ENCODE results near the gene GNL2. TPM values are rescaled to one million over a fixed set of nuclear protein-coding genes. Genes with fewer than 3 reads are reported as not detected.
A peak's percentile ranks its signal among the peaks of the same experiment; 100 is the strongest.

GNL2 gene
- total and polyA plus RNA-seq, 2 experiments from 2014 or later: 39.3 to 65.4 TPM

GRCh38 chr1:37559080-37559479 is 36.7 kb downstream of the GNL2 start:
- no peaks in the 10 kb centered on the region for H3K36me3 ChIP-seq (ENCODE audit: low read depth)
- TF ChIP-seq EZH2 (IDR thresholded peaks at IDR 0.05; ENCODE audit: insufficient read depth, poor library complexity, severe bottlenecking) (no peak), EZH2phosphoT487 (IDR thresholded peaks at IDR 0.05; ENCODE audit: insufficient read depth, low read depth) (no peak)
- in situ Hi-C loops (cut with MboI): no loop called here
- H3K4me3 ChIP-seq: no peak overlapping the region
- no peak overlapping the region for H3K9ac ChIP-seq
- no peak overlapping the region for H2AFZ ChIP-seq
- H3F3A ChIP-seq (ENCODE audit: insufficient read depth): peaks cover 25% of the 10 kb centered on the region; the same call in 1 of the 2 replicates
- no peaks in the 10 kb centered on the region for H4K20me1 ChIP-seq (ENCODE audit: insufficient read depth)
- WGBS, 2 experiments (ENCODE audit: low coverage in 1 of 2, low lambda C conversion rate in 2 of 2, missing lambda C conversion rate in 2 of 2): 82 to 88% methylated on average over 7 of the region's 7 CpGs
- H3K27me3 ChIP-seq (replicated peaks; ENCODE audit: insufficient read depth): no peaks in the 10 kb centered on the region
- H3K4me2 ChIP-seq (ENCODE audit: unreplicated experiment): no peak overlapping the region
- DNase-seq: no peak
- H3K79me2 ChIP-seq (ENCODE audit: insufficient read depth): peaks cover under 1% of the 10 kb centered on the region
- no peaks in the 10 kb centered on the region for H3K9me2 ChIP-seq (ENCODE audit: insufficient read depth)
- H3K4me1 ChIP-seq (ENCODE audit: insufficient read depth): peaks cover 8% of the 10 kb centered on the region
- H3K27ac ChIP-seq: no peak overlapping the region
- no peaks in the 10 kb centered on the region for H3K9me3 ChIP-seq (ENCODE audit: low read depth)

- Histone ChIP-seq H3K9ac (no peak overlapping the region), H3K9me3 (ENCODE audit: low read depth) (no peaks in the 10 kb centered on the region), H3K4me1 (ENCODE audit: insufficient read depth) (peaks cover 1% of the 10 kb centered on the region; the same call in 1 of the 2 replicates), H3K27me3 (replicated peaks; ENCODE audit: insufficient read depth) (no peaks in the 10 kb centered on the region), H3K4me3 (no peak overlapping the region), H3K79me2 (ENCODE audit: insufficient read depth) (peaks cover 7% of the 10 kb centered on the region), H3K9me2 (ENCODE audit: insufficient read depth) (no peaks in the 10 kb centered on the region), H4K20me1 (ENCODE audit: insufficient read depth) (no peaks in the 10 kb centered on the region), H3K4me2 (ENCODE audit: unreplicated experiment) (no peak overlapping the region), H3K36me3 (ENCODE audit: low read depth) (no peaks in the 10 kb centered on the region), H3F3A (ENCODE audit: insufficient read depth) (peaks cover 18% of the 10 kb centered on the region; the same call in 1 of the 2 replicates), H2AFZ (no peak overlapping the region), H3K27ac (no peak overlapping the region)
- no peak for DNase-seq
- 89 to 100% methylated on average over 1 of the region's 1 CpG for WGBS, 2 experiments (ENCODE audit: low coverage in 1 of 2, low lambda C conversion rate in 2 of 2, missing lambda C conversion rate in 2 of 2)
- TF ChIP-seq EZH2phosphoT487 (IDR thresholded peaks at IDR 0.05; ENCODE audit: insufficient read depth, low read depth) (no peak), EZH2 (IDR thresholded peaks at IDR 0.05; ENCODE audit: insufficient read depth, poor library complexity, severe bottlenecking) (no peak)
- in situ Hi-C loops (cut with MboI): no loop called here
Measured at GRCh38 chr1:37558411-37558810, 37.3 kb downstream of the GNL2 start.

GRCh38 chr1:37557402-37557801 is 38.3 kb downstream of the GNL2 start:
- Histone ChIP-seq H3K4me1 (ENCODE audit: insufficient read depth) (peaks cover 10% of the 10 kb centered on the region), H3K79me2 (ENCODE audit: insufficient read depth) (peaks cover 17% of the 10 kb centered on the region), H3K27me3 (replicated peaks; ENCODE audit: insufficient read depth) (no peaks in the 10 kb centered on the region), H3K9me2 (ENCODE audit: insufficient read depth) (no peaks in the 10 kb centered on the region), H2AFZ (0 out of 2 replicates have a peak overlapping the region, but pooled peaks have one; percentile 90), H4K20me1 (ENCODE audit: insufficient read depth) (0 out of 2 replicates have a peak, but pooled peaks cover 3% of the 10 kb centered on the region), H3K9ac (no peak overlapping the region), H3F3A (ENCODE audit: insufficient read depth) (peaks cover 13% of the 10 kb centered on the region; the same call in 1 of the 2 replicates), H3K27ac (no peak overlapping the region), H3K4me2 (ENCODE audit: unreplicated experiment) (no peak overlapping the region), H3K36me3 (ENCODE audit: low read depth) (no peaks in the 10 kb centered on the region), H3K9me3 (ENCODE audit: low read depth) (no peaks in the 10 kb centered on the region), H3K4me3 (no peak overlapping the region)
- in situ Hi-C loops (cut with MboI): no loop called here
- 88 to 95% methylated on average over 3 of the region's 3 CpGs for WGBS, 2 experiments (ENCODE audit: low coverage in 1 of 2, low lambda C conversion rate in 2 of 2, missing lambda C conversion rate in 2 of 2)
- TF ChIP-seq EZH2 (IDR thresholded peaks at IDR 0.05; ENCODE audit: insufficient read depth, poor library complexity, severe bottlenecking) (no peak), EZH2phosphoT487 (IDR thresholded peaks at IDR 0.05; ENCODE audit: insufficient read depth, low read depth) (no peak)
- no peak for DNase-seq

- H3F3A ChIP-seq (ENCODE audit: insufficient read depth): peaks cover 19% of the 10 kb centered on the region; the same call in 1 of the 2 replicates
- peak within 1 kb of the TSS; percentile 90 for H2AFZ ChIP-seq
- in situ Hi-C loops (cut with MboI): no loop called here
- no peak within 1 kb of the TSS for H3K27ac ChIP-seq
- H3K27me3 ChIP-seq (replicated peaks; ENCODE audit: insufficient read depth): no peaks in the 10 kb centered on the region
- H3K4me2 ChIP-seq (ENCODE audit: unreplicated experiment): peak within 1 kb of the TSS; percentile 36
- TF ChIP-seq EZH2 (IDR thresholded peaks at IDR 0.05; ENCODE audit: insufficient read depth, poor library complexity, severe bottlenecking) (no peak), EZH2phosphoT487 (IDR thresholded peaks at IDR 0.05; ENCODE audit: insufficient read depth, low read depth) (no peak)
- DNase-seq: peak; percentile 80
- peaks cover 4% of the 10 kb centered on the region; the same call in 1 of the 2 replicates for H3K36me3 ChIP-seq (ENCODE audit: low read depth)
- WGBS, 2 experiments (ENCODE audit: low coverage in 1 of 2, low lambda C conversion rate in 2 of 2, missing lambda C conversion rate in 2 of 2): 18 to 24% methylated on average over 31 of the region's 31 CpGs
- H3K4me3 ChIP-seq: peak within 1 kb of the TSS; percentile 47
- H3K9me2 ChIP-seq (ENCODE audit: insufficient read depth): no peaks in the 10 kb centered on the region
- H3K9ac ChIP-seq: peak within 1 kb of the TSS; percentile 43; the same call in 1 of the 2 replicates
- no peaks in the 10 kb centered on the region for H3K9me3 ChIP-seq (ENCODE audit: low read depth)
- peaks cover 24% of the 10 kb centered on the region for H3K79me2 ChIP-seq (ENCODE audit: insufficient read depth)
- H3K4me1 ChIP-seq (ENCODE audit: insufficient read depth): peaks cover 13% of the 10 kb centered on the region
- H4K20me1 ChIP-seq (ENCODE audit: insufficient read depth): 0 out of 2 replicates have a peak, but pooled peaks cover 3% of the 10 kb centered on the region
Measured at GRCh38 chr1:37556712-37557196, 39.0 kb downstream of the GNL2 start, which contains the start of gene DNALI1. DNALI1 (plus strand) TSS chr1:37556940; CDS start chr1:37556995, 55 bp downstream.

Data from GM23248 (cell line).